Astrocyte of the hippocampus (primary cell): Measurements from ENCODE around the gene WIPF3.

Source experiments
- DNase-seq: peaks from one replicate; pipeline ENCODE4 v3.0.0; 2011; ENCODE audit warnings: low read depth, low spot score

WIPF3 gene, protein sequence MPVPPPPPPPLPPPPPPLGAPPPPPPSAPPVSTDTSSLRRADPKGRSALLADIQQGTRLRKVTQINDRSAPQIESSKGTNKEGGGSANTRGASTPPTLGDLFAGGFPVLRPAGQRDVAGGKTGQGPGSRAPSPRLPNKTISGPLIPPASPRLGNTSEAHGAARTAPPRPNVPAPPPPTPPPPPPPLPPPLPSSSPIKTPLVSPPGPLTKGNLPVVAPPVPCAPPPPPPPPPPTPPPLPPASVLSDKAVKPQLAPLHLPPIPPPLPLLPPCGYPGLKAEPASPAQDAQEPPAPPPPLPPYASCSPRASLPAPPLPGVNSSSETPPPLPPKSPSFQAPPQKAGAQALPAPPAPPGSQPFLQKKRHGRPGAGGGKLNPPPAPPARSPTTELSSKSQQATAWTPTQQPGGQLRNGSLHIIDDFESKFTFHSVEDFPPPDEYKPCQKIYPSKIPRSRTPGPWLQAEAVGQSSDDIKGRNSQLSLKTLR

DNA sequence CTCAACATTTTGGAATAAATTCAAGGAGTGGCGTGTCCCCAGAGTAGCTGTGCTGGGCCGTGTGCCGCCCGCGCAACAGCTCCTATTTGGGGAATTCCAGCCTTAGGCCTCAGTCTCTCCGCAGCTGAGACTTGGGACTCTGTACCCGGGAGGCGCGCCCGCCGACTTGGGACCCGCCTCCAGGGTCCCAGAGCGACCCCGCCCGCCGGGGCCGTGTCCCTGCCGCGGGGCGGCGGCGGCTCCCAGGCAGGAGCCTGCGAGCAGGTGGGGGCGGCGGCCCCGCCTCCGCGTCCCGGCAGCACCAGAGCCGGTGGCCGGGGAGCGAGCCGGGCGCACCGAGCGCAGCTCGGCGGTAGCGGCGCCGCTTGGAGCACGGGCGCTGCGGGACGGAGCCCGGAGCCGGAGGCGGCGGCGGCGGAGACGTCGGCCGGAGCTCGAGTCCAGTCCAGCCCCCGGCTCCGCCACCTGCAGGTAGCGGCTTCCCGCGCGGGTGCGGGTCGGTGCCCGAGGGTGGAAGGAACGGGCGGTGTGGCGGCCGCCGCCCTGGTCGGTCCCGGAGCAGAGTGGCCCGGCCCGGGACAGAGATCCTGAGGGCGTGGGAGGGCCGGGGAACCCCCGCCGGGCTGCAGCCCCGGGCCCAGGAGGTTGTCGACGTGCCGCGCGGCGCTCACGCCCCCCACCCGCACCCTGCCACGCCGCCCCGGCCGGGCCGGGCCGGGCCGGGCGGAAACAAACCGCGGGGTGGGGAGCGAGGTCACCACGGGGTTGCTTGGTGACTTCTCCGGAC, at the start of gene WIPF3:
Gene WIPF3, plus strand, starts transcription at position 301 of the 787 bp plus-strand sequence. CDS start 28,217 bp downstream, outside the sequence.
- DNase-seq, result peak; percentile 67

- no peak for DNase-seq
Observed at GRCh38 chr7:29763266-29763665, 43.0 kb upstream of the WIPF3 start.

DNA sequence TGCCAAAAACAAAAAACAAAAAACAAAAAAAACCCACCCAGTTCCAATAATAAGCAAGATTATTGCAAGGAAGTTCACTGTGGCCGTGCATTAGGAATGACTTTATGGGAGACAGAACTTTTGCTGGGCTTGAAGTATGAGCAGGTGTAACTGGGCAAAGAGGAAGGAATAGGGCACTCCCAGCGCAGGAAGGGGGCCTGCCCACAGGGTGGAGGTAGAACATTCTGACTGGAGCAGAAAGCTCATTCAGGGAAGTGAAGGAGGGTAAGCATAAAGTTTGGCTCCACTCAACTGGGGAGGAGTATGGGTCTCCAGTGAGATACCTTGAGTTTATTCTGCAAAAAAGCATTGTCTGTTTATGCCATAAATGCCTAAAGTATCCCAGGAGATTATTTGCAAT, 42.1 kb upstream of the WIPF3 start:
- DNase-seq, result no peak

DNA sequence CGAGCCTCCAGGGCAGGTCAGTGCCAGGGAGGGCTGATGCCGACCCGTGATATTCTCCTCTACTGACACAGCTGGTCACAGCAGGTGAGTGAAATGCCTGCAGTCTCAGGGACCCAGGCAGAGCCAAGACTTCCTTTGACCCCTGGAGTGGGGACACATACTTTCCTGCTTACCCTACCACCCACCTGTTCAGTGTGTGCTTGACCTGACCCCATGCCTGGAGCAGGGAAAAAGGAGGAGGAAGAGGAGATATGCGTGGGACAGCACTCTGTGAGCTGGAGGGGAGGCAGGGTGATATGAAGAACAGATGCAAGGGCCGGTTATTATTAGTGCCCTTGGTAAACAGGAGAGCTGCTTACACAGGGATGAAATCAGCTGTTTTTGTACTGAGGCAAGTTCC, 40.8 kb upstream of the WIPF3 start:
- no peak for DNase-seq

- DNase-seq, result no peak
Observed at GRCh38 chr7:29770371-29770770, 35.9 kb upstream of the WIPF3 start.

- no peak for DNase-seq
Observed at GRCh38 chr7:29771081-29771816, 35.1 kb upstream of the WIPF3 start.

DNA sequence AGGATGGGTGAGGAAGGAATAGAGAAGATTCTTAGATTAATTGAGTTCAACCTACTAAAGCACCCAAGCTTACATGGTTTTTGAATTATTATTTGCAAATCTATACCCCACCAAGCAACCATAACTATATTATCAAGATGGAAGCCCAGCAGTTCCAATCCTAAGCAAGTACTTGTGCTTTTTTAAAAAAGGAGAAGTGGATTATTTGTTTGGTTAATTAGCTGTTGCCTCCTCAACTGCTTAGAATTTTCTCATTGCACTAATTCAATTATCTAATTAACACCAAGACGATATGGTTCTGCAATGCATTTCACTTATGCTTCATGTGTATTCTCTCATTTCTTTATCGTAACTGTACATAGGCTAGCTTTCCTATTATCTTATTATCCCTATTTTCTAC, 27.3 kb upstream of the WIPF3 start:
- no peak for DNase-seq

DNA sequence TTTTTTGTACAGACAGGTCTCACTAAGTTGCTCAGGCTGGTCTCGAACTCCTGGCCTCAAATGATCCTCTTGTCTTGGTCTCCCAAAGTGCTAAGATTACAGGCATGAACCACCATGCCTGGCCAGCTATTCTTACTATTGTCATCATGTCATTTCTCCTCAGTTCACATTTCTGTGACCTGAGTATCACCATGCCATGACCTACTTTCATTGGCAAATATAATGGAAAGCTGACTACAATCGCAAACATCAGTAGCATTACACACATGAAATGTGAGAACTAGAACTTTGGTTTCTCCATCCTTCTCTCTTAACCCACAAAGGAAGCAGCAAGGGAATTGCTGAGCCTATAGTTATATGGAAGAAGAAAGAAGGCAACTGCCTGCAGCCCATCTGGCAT, 26.0 kb upstream of the WIPF3 start:
- DNase-seq, result no peak

- DNase-seq, result no peak
Observed at GRCh38 chr7:29783671-29784070, 22.6 kb upstream of the WIPF3 start.

DNA sequence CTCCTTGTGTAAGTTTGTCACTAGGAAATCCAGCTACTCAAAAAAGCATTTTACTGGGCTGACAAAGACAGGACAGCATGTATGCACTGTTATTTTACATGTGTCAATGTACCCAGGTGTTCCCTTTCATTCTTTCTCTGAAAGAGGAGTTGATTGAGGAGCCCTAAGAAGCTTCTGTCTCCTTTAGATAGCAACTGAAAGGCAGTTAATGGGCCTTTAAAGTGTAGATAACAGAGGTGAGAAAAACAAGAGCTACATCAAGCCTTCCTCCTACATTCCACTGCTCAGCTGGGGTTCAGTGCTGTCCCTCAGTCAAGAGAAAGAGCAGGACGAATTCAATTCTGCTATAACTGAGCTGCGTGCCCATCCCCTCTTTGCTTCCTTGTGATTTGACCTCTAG, 12.8 kb upstream of the WIPF3 start:
- no peak for DNase-seq

DNA sequence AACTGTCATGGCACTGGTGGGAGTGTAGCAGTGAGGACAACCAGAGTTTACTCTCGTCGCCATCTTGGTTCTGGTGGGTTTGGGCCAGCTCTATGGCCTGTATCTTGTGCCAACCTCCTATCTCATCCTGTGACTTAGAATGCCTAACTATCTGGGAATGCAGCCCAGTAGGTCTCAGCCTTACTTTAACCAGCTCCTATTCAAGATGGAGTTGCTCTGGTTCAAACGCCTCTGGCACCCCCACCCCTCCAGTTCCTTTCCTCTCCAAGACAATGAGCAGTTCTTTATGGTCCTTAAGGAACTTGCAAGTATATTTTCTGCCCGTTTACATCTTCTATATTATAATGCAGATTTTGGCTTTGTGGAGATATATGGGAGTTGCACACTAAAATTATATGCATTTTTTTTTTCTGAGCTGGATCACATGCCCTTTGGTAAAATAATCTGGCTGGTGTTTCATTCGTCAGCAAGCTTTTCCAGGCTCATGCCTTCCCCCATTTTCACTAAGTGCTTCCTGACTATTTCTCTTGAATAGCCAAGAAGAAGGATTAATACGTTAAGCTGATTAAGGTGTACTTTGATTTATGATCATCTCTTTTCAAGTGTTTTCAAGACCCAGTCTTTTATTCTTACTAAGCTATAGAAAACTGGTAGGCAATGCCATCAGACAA, 11.2 kb upstream of the WIPF3 start:
- DNase-seq, result no peak

- no peak for DNase-seq
Observed at GRCh38 chr7:29795696-29796580, 10.4 kb upstream of the WIPF3 start.

GRCh38 chr7:29797112-29797944, 9.0 kb upstream of the WIPF3 start:
- DNase-seq, result no peak

DNA sequence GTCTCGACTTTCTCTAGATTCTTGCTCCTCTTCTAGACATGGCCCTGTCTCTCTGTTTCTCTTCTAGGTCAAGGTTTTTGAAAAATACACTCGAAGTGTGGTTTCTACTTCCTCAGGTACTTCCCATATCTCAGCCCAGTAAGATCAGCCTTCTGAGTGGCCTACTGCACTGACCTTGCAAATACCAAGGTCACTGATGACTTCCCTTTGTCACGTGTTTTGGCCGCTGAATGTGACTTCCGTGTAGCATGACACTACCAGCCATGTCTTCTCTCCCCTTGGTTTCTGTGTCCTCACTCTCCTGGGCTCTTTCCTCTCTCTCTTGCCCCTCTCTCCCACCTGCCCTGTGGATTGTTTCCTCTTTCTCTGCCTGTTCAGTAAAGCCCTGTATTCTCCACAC, 7.9 kb upstream of the WIPF3 start:
- no peak for DNase-seq

DNA sequence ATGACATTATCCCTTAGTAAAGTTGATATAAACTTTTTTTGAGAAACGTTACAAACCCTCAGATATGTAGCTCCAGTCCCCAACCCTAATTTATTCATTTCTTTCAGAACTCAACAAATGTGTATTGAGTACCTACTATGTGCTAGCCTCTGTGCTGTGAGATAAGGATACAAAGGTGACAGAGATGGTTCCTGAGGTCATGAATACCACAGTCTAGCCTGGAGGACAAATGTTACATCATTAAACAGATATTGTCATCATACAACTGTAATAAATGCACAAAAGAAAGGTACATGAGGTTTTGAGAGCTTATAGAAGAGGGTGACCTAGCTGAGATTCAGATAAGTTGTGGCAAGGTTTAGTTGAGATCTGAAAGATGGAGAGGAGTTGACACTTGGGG, 4.4 kb upstream of the WIPF3 start:
- DNase-seq, result no peak

DNA sequence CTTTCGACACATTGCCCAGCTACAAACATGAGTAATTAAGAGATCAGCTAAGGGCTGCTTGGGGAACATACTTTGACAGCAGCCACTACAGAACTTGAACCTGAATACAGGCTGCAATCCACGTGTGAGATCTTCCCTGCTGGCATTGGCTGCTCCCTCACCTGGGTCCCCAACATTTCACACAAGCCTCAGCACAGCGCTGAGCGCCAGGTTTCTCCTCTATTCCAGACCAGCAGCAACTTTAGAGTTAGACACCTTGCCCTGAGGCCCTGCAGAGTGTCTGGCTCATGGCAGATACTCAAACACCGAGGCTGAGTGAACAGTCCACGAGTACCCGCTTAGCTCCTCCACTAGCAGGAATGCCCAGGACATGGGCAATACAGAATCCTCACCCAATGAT, 1.3 kb upstream of the WIPF3 start:
- no peak for DNase-seq

GRCh38 chr7:29805886-29806207, 461 bp upstream of the WIPF3 start:
- no peak for DNase-seq

DNA sequence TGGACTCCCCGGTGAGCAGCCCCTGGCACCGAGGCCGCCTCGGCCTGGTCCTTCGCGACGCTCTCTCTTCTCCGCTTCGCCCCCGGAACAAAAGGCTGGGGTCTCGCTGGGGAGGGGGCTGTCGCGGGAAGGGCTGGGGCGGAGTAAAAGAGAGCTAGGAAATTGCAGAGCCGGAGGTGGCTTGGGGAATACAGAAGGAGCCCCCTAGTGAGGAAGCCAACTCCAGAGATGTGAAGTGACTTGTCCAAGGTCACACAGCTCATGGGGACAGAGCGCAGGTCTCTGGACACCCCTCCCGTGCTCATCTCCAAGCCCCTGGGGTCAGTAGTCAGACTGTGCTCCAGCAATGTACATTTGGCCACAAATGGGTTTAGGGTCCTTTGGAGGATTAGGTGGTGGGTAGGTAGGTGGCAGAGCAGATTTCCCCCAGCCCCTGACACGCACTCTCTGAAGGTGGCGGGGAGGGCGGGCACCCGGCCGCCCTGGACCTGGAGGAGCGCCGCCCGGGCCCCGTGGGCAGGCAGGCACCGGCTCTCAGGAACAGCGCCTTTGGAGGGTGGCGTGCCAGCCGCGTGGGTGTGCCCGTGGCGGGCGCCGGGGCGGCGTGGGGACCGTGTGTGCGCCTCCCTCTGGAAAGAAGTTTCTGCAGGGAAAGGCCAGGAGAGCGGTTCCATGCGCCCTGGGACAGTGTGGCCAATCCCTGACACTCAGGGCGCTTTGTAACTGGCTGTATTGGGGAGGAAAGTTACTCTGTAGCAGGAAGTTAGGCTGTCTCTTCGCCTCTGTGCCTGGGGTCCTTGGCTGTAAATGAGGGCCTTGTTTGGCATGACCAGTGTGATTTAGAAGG, 910 bp downstream of the WIPF3 start:
- DNase-seq, result peak; percentile 44
